Stimulated activated naive CD4-positive, alpha-beta T cell treated with Interleukin-2 at 50 U/mL for 16 hours (primary cell): ENCODE results near the gene CRTAP.
"Not testable (repeated sequence)": the region's sequence is repeated elsewhere in the genome, so short reads cannot be mapped to it uniquely, and the experiment has no call there.

Source experiments
- DNase-seq: peaks from one replicate; lab custom pipeline; 2025; lab: John Stamatoyannopoulos, UW

CRTAP gene

GRCh38 chr3:33141006-33141405 lies 27.2 kb downstream of the CRTAP start:
- no peak for DNase-seq

GRCh38 chr3:33144433-33144832 lies 30.6 kb downstream of the CRTAP start:
- DNase-seq = no peak

- no peak for DNase-seq
Observed at GRCh38 chr3:33145221-33145900, 31.5 kb downstream of the CRTAP start.

GRCh38 chr3:33145901-33146580 lies 32.2 kb downstream of the CRTAP start:
- DNase-seq = no peak

- DNase-seq = no peak
Observed at GRCh38 chr3:33146791-33147445, 33.1 kb downstream of the CRTAP start.

- no peak for DNase-seq
Observed at GRCh38 chr3:33149342-33149741, 35.5 kb downstream of the CRTAP start.

- DNase-seq = no peak
Observed at GRCh38 chr3:33152363-33153360, 38.8 kb downstream of the CRTAP start.

GRCh38 chr3:33153782-33154181 lies 40.0 kb downstream of the CRTAP start:
- no peak for DNase-seq

GRCh38 chr3:33155301-33155700 lies 41.5 kb downstream of the CRTAP start:
- DNase-seq = no peak

GRCh38 chr3:33159234-33159633 lies 45.4 kb downstream of the CRTAP start:
- no peak for DNase-seq

- DNase-seq = no peak
Observed at GRCh38 chr3:33159981-33160380, 46.2 kb downstream of the CRTAP start.

GRCh38 chr3:33162621-33163020 lies 48.8 kb downstream of the CRTAP start:
- not testable (repeated sequence) for DNase-seq

GRCh38 chr3:33165372-33165771 lies 51.6 kb downstream of the CRTAP start:
- DNase-seq = no peak

- DNase-seq = no peak
Observed at GRCh38 chr3:33166095-33166494, 52.3 kb downstream of the CRTAP start.

GRCh38 chr3:33167284-33167683 lies 53.5 kb downstream of the CRTAP start:
- DNase-seq = no peak

GRCh38 chr3:33167716-33168336 lies 54.0 kb downstream of the CRTAP start:
- DNase-seq = no peak

GRCh38 chr3:33170531-33170930 lies 56.7 kb downstream of the CRTAP start:
- DNase-seq = no peak

GRCh38 chr3:33171580-33171979 lies 57.8 kb downstream of the CRTAP start:
- no peak for DNase-seq

- DNase-seq = no peak
Observed at GRCh38 chr3:33173103-33173502, 59.3 kb downstream of the CRTAP start.

GRCh38 chr3:33173672-33174071 lies 59.9 kb downstream of the CRTAP start:
- no peak for DNase-seq

GRCh38 chr3:33174095-33174494 lies 60.3 kb downstream of the CRTAP start:
- no peak for DNase-seq
